A549 (cell line): ENCODE data around the gene RSAD1. TPM values are rescaled to one million over a fixed set of nuclear protein-coding genes. Genes with fewer than 3 reads are reported as not detected.

Experiments used
- ATAC-seq, 2 experiments: fragments of 200-7000 bp in 1 of 2; fragments of >200 bp in 1 of 2; cut with Nextera tagmentation in 1 of 2; cut with Tn5 transposase in 1 of 2; 3 replicates each; pipeline versions ENCODE4 v1.8.0 to v1.9.1; 2018 to 2020; ENCODE audit warnings: mild to moderate bottlenecking in 1 of 2, moderate library complexity in 1 of 2
- CTCF ChIA-PET: fragments of 300-600 bp; sonication (Branson Sonifier 250); formaldehyde crosslinking; extraction: SDS; loops from one replicate; lab custom pipeline; 2021; ENCODE audit warnings: antibody characterized with exemption, inconsistent platforms; lab: Yijun Ruan, JAX
- POLR2A ChIA-PET: fragments of 350-600 bp; formaldehyde crosslinking; extraction: SDS; loops from one replicate; lab custom pipeline; 2021; ENCODE audit warnings: antibody characterized with exemption, inconsistent platforms; lab: Yijun Ruan, JAX
- DNase-seq, 2 experiments: peaks; one replicate each; pipeline versions ENCODE4 v3.0.0 to v3.0.0-alpha.2; 2011 to 2016; ENCODE audit warnings: low read depth in 1 of 2, low spot score in 1 of 2
- FAIRE-seq: peaks from 2 replicates; lab custom pipeline; 2011; peaks lifted over from hg19 to GRCh38; lab: Jason Lieb, UNC
- H3K27ac ChIP-seq, 2 experiments: fragments of >200 bp; sonication (Bioruptor Twin); formaldehyde crosslinking; 3 replicates each; pipeline ENCODE4 v1.5.1; 2016 to 2017
- H3K4me1 ChIP-seq: fragments of >200 bp; sonication (Bioruptor Twin); formaldehyde crosslinking; 3 replicates; pipeline ENCODE4 v1.6.1; 2016
- H3K4me2 ChIP-seq: fragments of >200 bp; sonication (Bioruptor Twin); formaldehyde crosslinking; 3 replicates; pipeline ENCODE4 v1.6.1; 2016
- H3K4me3 ChIP-seq: fragments of >200 bp; sonication (Bioruptor Twin); formaldehyde crosslinking; 3 replicates; pipeline ENCODE4 v1.5.1; 2016
- H3K9me3 ChIP-seq: fragments of >200 bp; sonication (Bioruptor Twin); formaldehyde crosslinking; 3 replicates; pipeline ENCODE4 v1.6.1; 2016
- BHLHE40 ChIP-seq: IDR thresholded peaks from 2 replicates; pipeline ENCODE4 v1.6.1; 2012; ENCODE audit warnings: low read depth, low read length, inconsistent platforms
- CHD2 ChIP-seq: fragments of 150-350 bp; IDR thresholded peaks from 2 replicates; pipeline ENCODE4 v1.6.1; 2014; ENCODE audit warnings: low read length; ENCODE audit not compliant: partially characterized antibody
- CHD4 ChIP-seq: fragments of 200-600 bp; sonication (generic); IDR thresholded peaks from 2 replicates; pipeline ENCODE4 v1.6.1; 2016; ENCODE audit warnings: antibody characterized with exemption, mild to moderate bottlenecking, borderline replicate concordance
- EHMT2 ChIP-seq: fragments of 200-600 bp; sonication (generic); IDR thresholded peaks from 2 replicates; pipeline ENCODE4 v1.6.1; 2016; ENCODE audit warnings: antibody characterized with exemption, low read depth, mild to moderate bottlenecking, moderate library complexity
- FOXS1 ChIP-seq: fragments of 250-450 bp; sonication (Bioruptor Pico); IDR thresholded peaks from 2 replicates; pipeline ENCODE4 v1.5.0; 2020; ENCODE audit warnings: mild to moderate bottlenecking, moderate library complexity
- GATA3 ChIP-seq: IDR thresholded peaks from 2 replicates; pipeline ENCODE4 v1.6.1; 2012; ENCODE audit warnings: borderline replicate concordance
- HEYL ChIP-seq: fragments of 250-450 bp; sonication (Bioruptor Pico); IDR thresholded peaks from 2 replicates; pipeline ENCODE4 v1.8.0; 2021; ENCODE audit warnings: mild to moderate bottlenecking, moderate library complexity
- MAFK ChIP-seq: fragments of 450-650 bp; IDR thresholded peaks from 2 replicates; pipeline ENCODE4 v1.6.1; 2014; ENCODE audit not compliant: partially characterized antibody
- MAZ ChIP-seq: fragments of 150-350 bp; IDR thresholded peaks from 2 replicates; pipeline ENCODE4 v1.6.1; 2014; ENCODE audit warnings: antibody characterized with exemption, low read depth, low read length, borderline replicate concordance
- MYC ChIP-seq: IDR thresholded peaks from 2 replicates; pipeline ENCODE4 v1.6.1; 2012; ENCODE audit warnings: mild to moderate bottlenecking, inconsistent platforms, low read length, improper control_type of control experiment, borderline replicate concordance
- NFE2L2 ChIP-seq: fragments of 150-350 bp; conservative IDR thresholded peaks from 2 replicates; pipeline ENCODE4 v1.6.1; 2014; ENCODE audit warnings: low read length
- POLR2AphosphoS2 ChIP-seq: conservative IDR thresholded peaks from 2 replicates; pipeline ENCODE4 v1.6.1; 2012; ENCODE audit warnings: low read length, improper control_type of control experiment, inconsistent platforms
- RAD21 ChIP-seq, 2 experiments: fragments of >200 bp in 1 of 2; sonication (Bioruptor Twin) in 1 of 2; formaldehyde crosslinking in 1 of 2; IDR thresholded peaks in 1 of 2; conservative IDR thresholded peaks in 1 of 2; 2 replicates in 1 of 2; 3 replicates in 1 of 2; pipeline ENCODE4 v1.6.1; 2012 to 2018; ENCODE audit warnings: inconsistent platforms in 1 of 2
- RFX5 ChIP-seq: fragments of 450-650 bp; IDR thresholded peaks from 2 replicates; pipeline ENCODE4 v1.7.1; 2014; ENCODE audit warnings: antibody characterized with exemption, mild to moderate bottlenecking, moderate library complexity
- TP53 ChIP-seq: fragments of 250-450 bp; sonication (Bioruptor Pico); IDR thresholded peaks from 2 replicates; pipeline ENCODE4 v1.5.0; 2021; ENCODE audit warnings: mild to moderate bottlenecking, moderate library complexity
- USF2 ChIP-seq: fragments of 450-650 bp; IDR thresholded peaks from 2 replicates; pipeline ENCODE4 v1.6.1; 2014; ENCODE audit warnings: antibody characterized with exemption
- ZNF302 ChIP-seq: fragments of 250-450 bp; sonication (Bioruptor Pico); IDR thresholded peaks from 2 replicates; pipeline ENCODE4 v1.9.0; 2021; ENCODE audit warnings: inconsistent platforms, mild to moderate bottlenecking, moderate library complexity
- ZSCAN20 ChIP-seq: fragments of 250-450 bp; sonication (Bioruptor Pico); IDR thresholded peaks from 2 replicates; pipeline ENCODE4 v1.8.0; 2022; ENCODE audit warnings: mild to moderate bottlenecking, moderate library complexity
- WGBS: methylation state at CpG from one replicate; pipeline ENCODE4 v1.1.6; 2017; ENCODE audit errors: missing lambda C conversion rate; 5-methylcytosine and 5-hydroxymethylcytosine counted together
- polyA plus RNA-seq, 4 experiments: library from polyadenylated mRNA; depleted of rRNA in 3 of 4; stranded (reverse); fragments of >200 nt; fragmentation: RNase III in 1 of 4; extraction: RNeasy Plus Mini Kit Qiagen cat#74134 plus additional on column Dnase treatment in 1 of 4; gene quantifications; 2 replicates in 3 of 4; 3 replicates in 1 of 4; pipeline ENCODE4 v1.2.3, GENCODE V29; 2011 to 2017
- TF ChIP-seq, protein P1 (sequence below): fragments of 200-600 bp; sonication (generic); IDR thresholded peaks from 2 replicates; pipeline ENCODE4 v1.6.1; 2016; ENCODE audit warnings: antibody characterized with exemption, mild to moderate bottlenecking, moderate library complexity

The RSAD1 gene
- polyA plus RNA-seq, 2 of the 4 experiments (the other 2 are of a cell fraction) = 38.2 to 42.0 TPM

GRCh38 chr17:50532452-50533024 lies 53.9 kb downstream of the RSAD1 start, which contains the start of gene EPN3:
EPN3 (plus strand) TSS chr17:50532735; CDS start chr17:50536557, 3,822 bp downstream.
- 7% methylated on average over 5 of the region's 21 CpGs for WGBS
- POLR2A ChIA-PET = interaction anchor here (0.5 to 1.3 kb wide), 2 partner anchors 11 to 27 kb away, joined by 3 read pairs; no protein-coding TSS in a partner anchor
- Histone ChIP-seq H3K4me2 (peak within 1 kb of the TSS; percentile 83), H3K9me3 (no peaks in the 10 kb centered on the region), H3K4me1 (peaks cover 28% of the 10 kb centered on the region), H3K27ac (peak within 1 kb of the TSS in 1 of 2 experiments; percentile 81; a peak in 3 of 6 replicates), H3K4me3 (no peak within 1 kb of the TSS; the same call in 2 of the 3 replicates)
- TF ChIP-seq MAZ (no peak), ZNF302 (CRISPR knock-in tag) (no peak), GATA3 (no peak), MYC (no peak), MAFK (no peak)
- CTCF ChIA-PET = interaction anchor here (1.2 to 7.9 kb wide), 7 partner anchors 8 to 319 kb away, joined by 4 to 48 read pairs (median 5); no protein-coding TSS in a partner anchor
- no peak for FAIRE-seq
- no peak for DNase-seq
- peak; percentile 4 to 58; a peak in 3 of 6 replicates for ATAC-seq

- H3K9me3 ChIP-seq = no peaks in the 10 kb centered on the region
- TF ChIP-seq CHD2 (no peak), TP53 (CRISPR knock-in tag) (no peak), ZSCAN20 (CRISPR knock-in tag) (no peak), CHD4 (no peak), NFE2L2 (no peak), RAD21 (conservative IDR thresholded peaks at IDR 0.05 in 1 of 2, IDR thresholded peaks at IDR 0.05 in 1 of 2) (no peak), RFX5 (no peak), FOXS1 (CRISPR knock-in tag) (no peak), POLR2AphosphoS2 (no peak), USF2 (no peak), EHMT2 (no peak), BHLHE40 (no peak), HEYL (CRISPR knock-in tag) (no peak)
- TF ChIP-seq, protein P1, sequence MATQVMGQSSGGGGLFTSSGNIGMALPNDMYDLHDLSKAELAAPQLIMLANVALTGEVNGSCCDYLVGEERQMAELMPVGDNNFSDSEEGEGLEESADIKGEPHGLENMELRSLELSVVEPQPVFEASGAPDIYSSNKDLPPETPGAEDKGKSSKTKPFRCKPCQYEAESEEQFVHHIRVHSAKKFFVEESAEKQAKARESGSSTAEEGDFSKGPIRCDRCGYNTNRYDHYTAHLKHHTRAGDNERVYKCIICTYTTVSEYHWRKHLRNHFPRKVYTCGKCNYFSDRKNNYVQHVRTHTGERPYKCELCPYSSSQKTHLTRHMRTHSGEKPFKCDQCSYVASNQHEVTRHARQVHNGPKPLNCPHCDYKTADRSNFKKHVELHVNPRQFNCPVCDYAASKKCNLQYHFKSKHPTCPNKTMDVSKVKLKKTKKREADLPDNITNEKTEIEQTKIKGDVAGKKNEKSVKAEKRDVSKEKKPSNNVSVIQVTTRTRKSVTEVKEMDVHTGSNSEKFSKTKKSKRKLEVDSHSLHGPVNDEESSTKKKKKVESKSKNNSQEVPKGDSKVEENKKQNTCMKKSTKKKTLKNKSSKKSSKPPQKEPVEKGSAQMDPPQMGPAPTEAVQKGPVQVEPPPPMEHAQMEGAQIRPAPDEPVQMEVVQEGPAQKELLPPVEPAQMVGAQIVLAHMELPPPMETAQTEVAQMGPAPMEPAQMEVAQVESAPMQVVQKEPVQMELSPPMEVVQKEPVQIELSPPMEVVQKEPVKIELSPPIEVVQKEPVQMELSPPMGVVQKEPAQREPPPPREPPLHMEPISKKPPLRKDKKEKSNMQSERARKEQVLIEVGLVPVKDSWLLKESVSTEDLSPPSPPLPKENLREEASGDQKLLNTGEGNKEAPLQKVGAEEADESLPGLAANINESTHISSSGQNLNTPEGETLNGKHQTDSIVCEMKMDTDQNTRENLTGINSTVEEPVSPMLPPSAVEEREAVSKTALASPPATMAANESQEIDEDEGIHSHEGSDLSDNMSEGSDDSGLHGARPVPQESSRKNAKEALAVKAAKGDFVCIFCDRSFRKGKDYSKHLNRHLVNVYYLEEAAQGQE = no peak
These were observed 54.5 kb downstream of the RSAD1 start for GRCh38 chr17:50533185-50533584.

More at GRCh38 chr17:50533185-50533584, 54.5 kb downstream of the RSAD1 start:
- ATAC-seq (peak in 1 of 2 experiments; percentile 11; a peak in 3 of 6 replicates), FAIRE-seq (no peak), DNase-seq (no peak)
- POLR2A ChIA-PET = interaction anchor here (0.5 to 1.3 kb wide), 3 partner anchors 10 to 28 kb away, joined by 3 read pairs; no protein-coding TSS in a partner anchor
- Histone ChIP-seq H3K4me2 (peak overlapping the region; percentile 83), H3K4me1 (peaks cover 28% of the 10 kb centered on the region), H3K4me3 (no peak overlapping the region; the same call in 2 of the 3 replicates), H3K27ac (peak overlapping the region in 1 of 2 experiments; percentile 22; a peak in 2 of 6 replicates)
- 61% methylated on average over 5 of the region's 5 CpGs for WGBS
- CTCF ChIA-PET = interaction anchor here (0.8 to 7.9 kb wide), 12 partner anchors 9 to 229 kb away, joined by 3 to 48 read pairs (median 4); no protein-coding TSS in a partner anchor
